Fibroblast of the aortic adventitia (primary cell): ENCODE data around the gene CD247. TPM values are rescaled to one million over a fixed set of nuclear protein-coding genes. Genes with fewer than 3 reads are reported as not detected.

Source experiments
- DNase-seq: peaks from one replicate; pipeline ENCODE4 v3.0.0-alpha.2; 2010; ENCODE audit warnings: low read depth
- H3K4me3 ChIP-seq: 2 replicates; pipeline ENCODE4 v1.5.1; 2011; ENCODE audit warnings: low read depth, mild to moderate bottlenecking, control low read depth, low read length, moderate library complexity
- total RNA-seq: library from RNA; depleted of rRNA; stranded (reverse); fragments of >200 nt; gene quantifications from 2 replicates; pipeline ENCODE4 v1.2.3, GENCODE V29; 2012; ENCODE audit warnings: low replicate concordance
- TF ChIP-seq, protein P1 (sequence below): IDR thresholded peaks from 2 replicates; pipeline ENCODE4 v1.5.1; 2011; ENCODE audit warnings: mild to moderate bottlenecking, low read length, control low read depth, inconsistent platforms; ENCODE audit not compliant: insufficient read depth

Gene CD247
- total RNA-seq, 1 donor: 0.18 TPM

DNA sequence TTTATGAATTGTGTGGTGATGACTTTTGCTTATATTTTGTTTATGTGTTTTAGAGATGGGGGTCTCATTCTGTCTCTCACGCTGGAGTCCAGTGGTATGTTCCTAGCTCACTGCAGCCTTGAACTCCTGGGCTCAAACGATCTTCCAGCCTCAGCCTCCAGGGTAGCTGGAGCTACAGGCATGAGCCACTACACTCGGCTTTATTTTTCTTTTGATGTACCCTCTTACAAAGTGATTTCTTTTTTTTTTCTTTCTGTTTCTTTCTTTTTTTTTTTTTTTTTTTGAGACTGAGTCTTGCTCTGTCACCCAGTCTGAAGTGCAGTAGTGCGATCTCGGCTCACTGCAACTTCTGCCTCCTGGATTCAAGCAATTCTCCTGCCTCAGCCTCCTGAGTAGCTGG lies 46.8 kb downstream of the CD247 start:
- no peak overlapping the region for H3K4me3 ChIP-seq
- no peak for DNase-seq
- TF ChIP-seq, protein P1, sequence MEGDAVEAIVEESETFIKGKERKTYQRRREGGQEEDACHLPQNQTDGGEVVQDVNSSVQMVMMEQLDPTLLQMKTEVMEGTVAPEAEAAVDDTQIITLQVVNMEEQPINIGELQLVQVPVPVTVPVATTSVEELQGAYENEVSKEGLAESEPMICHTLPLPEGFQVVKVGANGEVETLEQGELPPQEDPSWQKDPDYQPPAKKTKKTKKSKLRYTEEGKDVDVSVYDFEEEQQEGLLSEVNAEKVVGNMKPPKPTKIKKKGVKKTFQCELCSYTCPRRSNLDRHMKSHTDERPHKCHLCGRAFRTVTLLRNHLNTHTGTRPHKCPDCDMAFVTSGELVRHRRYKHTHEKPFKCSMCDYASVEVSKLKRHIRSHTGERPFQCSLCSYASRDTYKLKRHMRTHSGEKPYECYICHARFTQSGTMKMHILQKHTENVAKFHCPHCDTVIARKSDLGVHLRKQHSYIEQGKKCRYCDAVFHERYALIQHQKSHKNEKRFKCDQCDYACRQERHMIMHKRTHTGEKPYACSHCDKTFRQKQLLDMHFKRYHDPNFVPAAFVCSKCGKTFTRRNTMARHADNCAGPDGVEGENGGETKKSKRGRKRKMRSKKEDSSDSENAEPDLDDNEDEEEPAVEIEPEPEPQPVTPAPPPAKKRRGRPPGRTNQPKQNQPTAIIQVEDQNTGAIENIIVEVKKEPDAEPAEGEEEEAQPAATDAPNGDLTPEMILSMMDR: no peak

DNA sequence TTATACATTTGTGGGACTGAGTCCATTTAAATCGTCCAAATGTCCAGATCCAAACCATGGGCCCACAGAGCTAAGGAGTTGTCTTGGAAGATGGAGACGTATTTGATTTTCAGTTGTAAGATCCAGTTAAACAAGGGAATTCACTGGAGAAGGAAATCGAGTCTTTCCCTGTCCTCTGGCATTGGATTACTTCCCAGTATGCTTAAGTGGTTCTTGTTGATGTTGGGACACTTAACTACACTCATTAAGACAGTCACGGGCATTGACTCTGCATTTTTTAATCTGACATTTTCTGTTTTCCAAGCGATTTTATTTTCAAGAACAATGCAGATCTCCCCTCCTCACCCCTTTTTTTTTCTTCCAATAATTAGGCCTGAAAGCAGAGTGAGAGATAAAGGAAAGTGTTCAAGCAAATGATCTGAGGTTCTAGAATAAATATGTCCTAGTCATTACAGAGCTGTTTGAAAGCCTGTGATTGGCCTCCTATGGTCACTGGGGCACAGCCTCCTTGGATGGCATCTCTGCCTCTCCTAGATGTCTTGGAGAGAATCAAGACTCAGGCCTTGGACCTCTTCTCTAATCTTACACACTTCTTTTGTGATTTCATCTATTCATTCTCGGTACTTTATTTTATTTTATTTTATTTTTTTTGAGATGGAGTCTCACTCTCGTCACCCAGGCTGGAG lies 48.9 kb downstream of the CD247 start:
- no peak overlapping the region for H3K4me3 ChIP-seq
- TF ChIP-seq, protein P1: no peak
- no peak for DNase-seq

DNA sequence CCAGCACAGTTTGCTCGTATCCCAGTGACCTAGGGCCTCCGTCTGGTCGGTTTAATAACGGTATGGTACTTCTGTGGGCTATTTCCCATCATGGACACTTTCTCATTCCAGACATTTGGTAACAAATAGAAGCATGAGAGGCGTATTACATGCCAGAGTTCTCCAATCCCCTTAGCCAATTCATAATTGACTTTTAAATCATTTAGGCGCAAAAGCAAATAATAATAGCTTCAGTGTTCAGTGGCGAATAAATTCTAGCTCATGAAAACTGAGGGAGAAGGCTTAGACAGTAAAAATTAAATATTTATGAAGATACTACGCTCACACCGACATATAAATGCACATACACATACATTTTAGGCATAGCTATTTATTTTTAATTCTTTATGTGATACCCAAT lies 50.6 kb downstream of the CD247 start:
- DNase-seq: no peak
- H3K4me3 ChIP-seq: no peak overlapping the region
- TF ChIP-seq, protein P1: no peak

DNA sequence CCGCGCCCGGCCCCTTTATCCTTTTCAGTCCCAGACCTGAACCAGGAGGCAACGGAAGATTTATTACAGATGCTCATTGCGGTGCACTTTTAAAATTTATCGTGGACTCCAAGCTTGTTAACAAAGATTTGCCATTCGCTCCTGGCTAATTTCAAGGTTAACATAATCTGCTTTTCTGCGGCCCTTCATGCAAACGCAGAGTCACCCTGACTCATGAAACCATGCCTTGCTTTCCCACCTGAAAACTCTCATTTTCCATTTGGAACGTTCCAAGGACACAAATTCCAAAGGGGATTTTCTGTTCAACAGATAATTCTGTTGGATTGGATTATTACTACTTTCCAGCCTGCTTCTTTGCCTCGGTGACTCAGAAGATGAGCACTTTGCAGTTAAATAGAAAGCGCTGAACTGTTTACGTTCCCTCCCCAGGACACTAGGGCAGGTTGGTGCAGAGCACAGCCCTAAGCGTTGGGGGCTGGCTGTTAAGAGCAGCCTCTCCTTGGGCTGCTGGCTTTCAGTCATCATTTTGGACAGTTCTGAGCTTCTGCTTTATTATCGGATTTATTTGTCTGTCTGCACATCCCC lies 51.1 kb downstream of the CD247 start:
- no peak for DNase-seq
- TF ChIP-seq, protein P1: no peak
- H3K4me3 ChIP-seq: no peak overlapping the region

DNA sequence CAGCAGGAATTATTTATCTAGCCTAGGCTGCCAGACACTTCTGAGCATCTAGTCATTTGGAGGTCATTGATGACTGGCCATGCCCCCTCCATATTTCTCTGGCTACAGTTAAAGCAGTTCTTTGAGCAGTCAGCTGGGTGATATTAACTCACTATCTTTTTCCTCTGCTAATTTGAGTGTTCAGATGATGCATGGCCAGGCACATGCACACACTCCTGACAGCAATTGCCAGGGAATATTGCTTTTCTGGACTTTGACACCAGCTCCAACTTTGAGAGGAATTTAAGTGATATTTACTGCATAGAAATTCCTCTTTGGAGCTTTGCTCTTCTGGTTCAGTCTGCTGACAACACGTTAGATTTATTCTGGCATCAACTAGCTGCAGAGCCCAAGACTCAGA lies 52.6 kb downstream of the CD247 start:
- TF ChIP-seq, protein P1: no peak

DNA sequence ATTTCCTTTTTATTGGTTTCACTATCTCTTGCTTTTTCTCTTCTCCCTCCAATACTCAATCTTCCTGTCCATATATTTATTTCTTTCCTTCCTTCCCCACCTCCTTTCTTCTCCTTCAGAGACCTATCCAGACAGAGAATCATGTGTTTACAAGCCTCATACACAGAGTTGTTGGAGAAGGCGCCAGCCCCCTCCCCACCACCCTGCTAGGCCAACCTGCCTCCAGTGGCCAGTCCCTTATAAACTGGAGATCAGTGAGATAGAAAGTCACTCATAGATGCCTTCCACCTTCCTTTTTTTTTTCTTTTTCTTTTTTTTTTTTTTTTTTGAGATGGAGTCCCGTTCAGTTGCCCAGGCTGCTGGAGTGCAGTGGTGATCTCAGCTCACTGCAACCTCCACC lies 53.3 kb downstream of the CD247 start:
- TF ChIP-seq, protein P1: no peak
- no peak overlapping the region for H3K4me3 ChIP-seq

More for the DNA sequence above, 52.6 kb downstream of the CD247 start:
- no peak overlapping the region for H3K4me3 ChIP-seq
- DNase-seq: no peak

More for the DNA sequence above, 53.3 kb downstream of the CD247 start:
- no peak for DNase-seq
